HG03342 (cell line): ENCODE measurements around the gene L1TD1.
"Not testable (repeated sequence)": the region's sequence is repeated elsewhere in the genome, so short reads cannot be mapped to it uniquely, and the experiment has no call there.

Source experiments
- ATAC-seq: cut with Tn5 transposase; IDR thresholded peaks from one replicate; pipeline ENCODE4 v1.9.1; 2021; ENCODE audit warnings: mild to moderate bottlenecking, moderate library complexity; ENCODE audit not compliant: unreplicated experiment

Gene L1TD1

GRCh38 chr1:62233926-62234450, 39.3 kb downstream of the L1TD1 start:
- no peak for ATAC-seq

- no peak for ATAC-seq
Measured at GRCh38 chr1:62234688-62235087, 40.0 kb downstream of the L1TD1 start.

- ATAC-seq, result no peak
Measured at GRCh38 chr1:62235576-62235975, 40.9 kb downstream of the L1TD1 start.

GRCh38 chr1:62237361-62237760, 42.7 kb downstream of the L1TD1 start:
- no peak for ATAC-seq

- ATAC-seq, result no peak
Measured at GRCh38 chr1:62237950-62238374, 43.3 kb downstream of the L1TD1 start.

GRCh38 chr1:62238507-62238906, 43.9 kb downstream of the L1TD1 start:
- no peak for ATAC-seq

- not testable (repeated sequence) for ATAC-seq
Measured at GRCh38 chr1:62239652-62240403, 45.2 kb downstream of the L1TD1 start.

- ATAC-seq, result no peak
Measured at GRCh38 chr1:62240651-62241370, 46.2 kb downstream of the L1TD1 start.

GRCh38 chr1:62241371-62242131, 46.9 kb downstream of the L1TD1 start:
- ATAC-seq, result no peak

- ATAC-seq, result not testable (repeated sequence)
Measured at GRCh38 chr1:62244380-62244779, 49.7 kb downstream of the L1TD1 start.

- no peak for ATAC-seq
Measured at GRCh38 chr1:62245201-62245600, 50.6 kb downstream of the L1TD1 start.

GRCh38 chr1:62247391-62248168, 52.9 kb downstream of the L1TD1 start:
- no peak for ATAC-seq

- no peak for ATAC-seq
Measured at GRCh38 chr1:62250126-62250726, 55.6 kb downstream of the L1TD1 start.

GRCh38 chr1:62259551-62259950, 64.9 kb downstream of the L1TD1 start:
- ATAC-seq, result no peak

- no peak for ATAC-seq
Measured at GRCh38 chr1:62260688-62261087, 66.0 kb downstream of the L1TD1 start.
